ENCODE data around the gene CADM1.

DNA sequence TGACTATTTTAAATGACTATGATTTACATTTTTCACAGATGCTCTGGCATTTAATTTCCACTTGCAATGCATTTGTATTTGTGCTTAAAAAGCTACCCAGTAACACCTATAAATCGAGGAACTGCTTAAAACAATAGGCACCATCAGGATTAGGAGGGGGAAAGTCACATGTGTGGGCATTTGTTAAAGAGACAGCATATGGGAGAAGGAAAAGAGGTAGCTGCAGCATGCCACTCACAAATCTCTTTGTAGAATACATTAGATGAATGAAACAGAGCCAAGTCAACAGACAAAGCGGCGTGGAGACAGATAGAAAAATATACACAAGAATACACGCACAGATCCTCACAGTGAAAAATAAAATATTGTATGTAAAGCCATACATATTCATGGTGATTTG is 228.0 kb downstream of the CADM1 start:
- TF ChIP-seq, protein P1, sequence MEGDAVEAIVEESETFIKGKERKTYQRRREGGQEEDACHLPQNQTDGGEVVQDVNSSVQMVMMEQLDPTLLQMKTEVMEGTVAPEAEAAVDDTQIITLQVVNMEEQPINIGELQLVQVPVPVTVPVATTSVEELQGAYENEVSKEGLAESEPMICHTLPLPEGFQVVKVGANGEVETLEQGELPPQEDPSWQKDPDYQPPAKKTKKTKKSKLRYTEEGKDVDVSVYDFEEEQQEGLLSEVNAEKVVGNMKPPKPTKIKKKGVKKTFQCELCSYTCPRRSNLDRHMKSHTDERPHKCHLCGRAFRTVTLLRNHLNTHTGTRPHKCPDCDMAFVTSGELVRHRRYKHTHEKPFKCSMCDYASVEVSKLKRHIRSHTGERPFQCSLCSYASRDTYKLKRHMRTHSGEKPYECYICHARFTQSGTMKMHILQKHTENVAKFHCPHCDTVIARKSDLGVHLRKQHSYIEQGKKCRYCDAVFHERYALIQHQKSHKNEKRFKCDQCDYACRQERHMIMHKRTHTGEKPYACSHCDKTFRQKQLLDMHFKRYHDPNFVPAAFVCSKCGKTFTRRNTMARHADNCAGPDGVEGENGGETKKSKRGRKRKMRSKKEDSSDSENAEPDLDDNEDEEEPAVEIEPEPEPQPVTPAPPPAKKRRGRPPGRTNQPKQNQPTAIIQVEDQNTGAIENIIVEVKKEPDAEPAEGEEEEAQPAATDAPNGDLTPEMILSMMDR (IDR thresholded peaks at IDR 0.05), result no peak
- no peak for TF ChIP-seq POLR2A (IDR thresholded peaks at IDR 0.05)

All from heart left ventricle (tissue), 13 donors.